Heart left ventricle (tissue), 13 donors: ENCODE data around the gene TASP1.

Experiments
- POLR2A ChIP-seq, 2 donors: fragments of 450-650 bp; IDR thresholded peaks; one replicate each; pipeline ENCODE4 v1.6.1; 2017; ENCODE audit warnings: antibody characterized with exemption in 2 of 2, mild to moderate bottlenecking in 2 of 2, moderate library complexity in 2 of 2
- TF ChIP-seq, protein P1 (sequence below), 12 donors: fragments of 200-600 bp; sonication (generic) in 4 of 12; IDR thresholded peaks; one replicate each; pipeline versions ENCODE4 v1.5.0 to v1.8.0; 2018 to 2022; ENCODE audit warnings: antibody characterized with exemption in 12 of 12, mild to moderate bottlenecking in 5 of 12
- donor health status: ischemic (EF 13 %, LVEDD 7.1; RV severe dilation, severe dysfunction).
- donor health status: DM: no; HTN: yes; CAD: no.
- donor health status: DM: no; HTN: no; CAD: no.
- donor health status: ischemic (EF 25% LVEDD 6.9; RV normal size, moderate dysfunction).
- donor health status: ischemic (EF 25% LVEDD 5.7; RV mildly dilated, moderate dysfunction).
- donor health status: ischemic (EF 35%, LVEDD 5.7; RV mildly dilated, moderate dysfunction).
- donor health status: nonischemic (EF 11% LVEDD 7.7; RV severe dilation, severe dysfunction).
- donor health status: DM: yes; HTN: yes; CAD: no.
- donor health status: PGD.
- donor health status: ischemic (EF 29% LVEDD 5.4; RV normal size, mild dysfunction).
- donor health status: nonischemic (EF 23%, LVEDD 6.1; RV moderate dilation, normal function).

DNA sequence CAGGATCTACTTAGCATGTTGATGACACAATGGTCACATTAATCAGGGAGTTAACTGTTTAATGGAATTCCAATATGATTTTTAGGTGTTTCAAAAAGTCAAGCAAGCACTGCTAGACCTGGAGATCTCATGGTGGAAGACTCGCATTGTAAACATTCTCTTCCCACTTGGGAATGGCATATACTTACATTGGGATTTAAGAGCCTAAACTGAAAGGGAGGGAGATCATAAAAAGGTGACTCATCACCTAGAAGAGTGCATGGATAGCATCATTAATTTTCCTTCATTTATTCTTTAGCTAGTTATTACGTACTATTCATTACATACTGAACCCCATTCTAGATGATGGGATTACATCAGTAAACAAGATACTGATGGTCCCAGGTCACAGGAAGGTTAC is 185.4 kb downstream of the TASP1 start:
- TF ChIP-seq, protein P1, sequence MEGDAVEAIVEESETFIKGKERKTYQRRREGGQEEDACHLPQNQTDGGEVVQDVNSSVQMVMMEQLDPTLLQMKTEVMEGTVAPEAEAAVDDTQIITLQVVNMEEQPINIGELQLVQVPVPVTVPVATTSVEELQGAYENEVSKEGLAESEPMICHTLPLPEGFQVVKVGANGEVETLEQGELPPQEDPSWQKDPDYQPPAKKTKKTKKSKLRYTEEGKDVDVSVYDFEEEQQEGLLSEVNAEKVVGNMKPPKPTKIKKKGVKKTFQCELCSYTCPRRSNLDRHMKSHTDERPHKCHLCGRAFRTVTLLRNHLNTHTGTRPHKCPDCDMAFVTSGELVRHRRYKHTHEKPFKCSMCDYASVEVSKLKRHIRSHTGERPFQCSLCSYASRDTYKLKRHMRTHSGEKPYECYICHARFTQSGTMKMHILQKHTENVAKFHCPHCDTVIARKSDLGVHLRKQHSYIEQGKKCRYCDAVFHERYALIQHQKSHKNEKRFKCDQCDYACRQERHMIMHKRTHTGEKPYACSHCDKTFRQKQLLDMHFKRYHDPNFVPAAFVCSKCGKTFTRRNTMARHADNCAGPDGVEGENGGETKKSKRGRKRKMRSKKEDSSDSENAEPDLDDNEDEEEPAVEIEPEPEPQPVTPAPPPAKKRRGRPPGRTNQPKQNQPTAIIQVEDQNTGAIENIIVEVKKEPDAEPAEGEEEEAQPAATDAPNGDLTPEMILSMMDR (IDR thresholded peaks at IDR 0.05), result no peak
- TF ChIP-seq POLR2A (IDR thresholded peaks at IDR 0.05), result no peak
